HepG2 (cell line): ENCODE measurements around the gene STYX. TPM values are rescaled to one million over a fixed set of nuclear protein-coding genes. Genes with fewer than 3 reads are reported as not detected.

Experiments
- AFF4 ChIP-seq: sonication (generic); formaldehyde crosslinking; IDR thresholded peaks from 2 replicates; pipeline ENCODE4 v1.4.0; 2020; ENCODE audit warnings: missing genetic modification reagents
- DDIT3 ChIP-seq: sonication (generic); formaldehyde crosslinking; IDR thresholded peaks from 2 replicates; pipeline ENCODE4 v1.4.0; 2020; ENCODE audit warnings: mild to moderate bottlenecking, missing genetic modification reagents
- DNMT3B ChIP-seq: conservative IDR thresholded peaks from 2 replicates; pipeline ENCODE4 v1.6.1; 2016; ENCODE audit warnings: missing biosample characterization, control low read depth
- DPF2 ChIP-seq: sonication (generic); formaldehyde crosslinking; IDR thresholded peaks from 2 replicates; pipeline ENCODE4 v1.4.0; 2020; ENCODE audit warnings: mild to moderate bottlenecking, low read depth, missing genetic modification reagents, borderline replicate concordance
- ESRRA ChIP-seq: sonication (generic); formaldehyde crosslinking; IDR thresholded peaks from 2 replicates; pipeline ENCODE4 v1.5.1; 2020; ENCODE audit warnings: mild to moderate bottlenecking, low read depth, missing genetic modification reagents
- FOXJ3 ChIP-seq: sonication (generic); formaldehyde crosslinking; IDR thresholded peaks from 2 replicates; pipeline ENCODE4 v1.4.0; 2020; ENCODE audit warnings: missing genetic modification reagents, mild to moderate bottlenecking, borderline replicate concordance
- GPN1 ChIP-seq: sonication (generic); formaldehyde crosslinking; IDR thresholded peaks from 2 replicates; pipeline ENCODE4 v1.5.1; 2020; ENCODE audit warnings: missing genetic modification reagents, borderline replicate concordance
- HOXA7 ChIP-seq: sonication (generic); formaldehyde crosslinking; IDR thresholded peaks from 2 replicates; pipeline ENCODE4 v1.8.1; 2022; ENCODE audit warnings: mild to moderate bottlenecking, missing genetic modification reagents, moderate library complexity
- KDM5A ChIP-seq: fragments of 200-600 bp; sonication (generic); IDR thresholded peaks from 2 replicates; pipeline ENCODE4 v1.7.0; 2018; ENCODE audit warnings: antibody characterized with exemption, mild to moderate bottlenecking, low read length, borderline replicate concordance
- MIER3 ChIP-seq: IDR thresholded peaks from 2 replicates; pipeline ENCODE4 v1.6.1; 2016; ENCODE audit warnings: missing compliant biosample characterization, borderline replicate concordance
- NFYB ChIP-seq: sonication (generic); formaldehyde crosslinking; IDR thresholded peaks from 2 replicates; pipeline ENCODE4 v1.4.0; 2020; ENCODE audit warnings: missing genetic modification reagents
- NR2C2 ChIP-seq: sonication (generic); formaldehyde crosslinking; IDR thresholded peaks from 2 replicates; pipeline ENCODE4 v1.4.0; 2020; ENCODE audit warnings: missing genetic modification reagents, mild to moderate bottlenecking, moderate library complexity, borderline replicate concordance
- NR2F2 ChIP-seq: IDR thresholded peaks from 2 replicates; pipeline ENCODE4 v1.6.1; 2012; ENCODE audit warnings: low read depth, inconsistent platforms, borderline replicate concordance
- PATZ1 ChIP-seq: sonication (generic); formaldehyde crosslinking; IDR thresholded peaks from 2 replicates; pipeline ENCODE4 v1.4.0; 2020; ENCODE audit warnings: missing genetic modification reagents
- PRMT3 ChIP-seq: sonication (generic); formaldehyde crosslinking; IDR thresholded peaks from 2 replicates; pipeline ENCODE4 v1.8.1; 2022; ENCODE audit warnings: low read depth, mild to moderate bottlenecking, moderate library complexity, missing genetic modification reagents, borderline replicate concordance
- RCOR2 ChIP-seq: IDR thresholded peaks from 2 replicates; pipeline ENCODE4 v1.6.1; 2016; ENCODE audit warnings: missing biosample characterization, missing genetic modification reagents
- ZFY ChIP-seq: sonication (generic); formaldehyde crosslinking; IDR thresholded peaks from 2 replicates; pipeline ENCODE4 v1.4.0; 2020; ENCODE audit warnings: missing genetic modification reagents
- ZNF138 ChIP-seq: sonication (generic); formaldehyde crosslinking; IDR thresholded peaks from 2 replicates; pipeline ENCODE4 v1.5.0; 2020; ENCODE audit warnings: mild to moderate bottlenecking, low read depth, missing genetic modification reagents
- ZNF331 ChIP-seq: sonication (generic); formaldehyde crosslinking; IDR thresholded peaks from 2 replicates; pipeline ENCODE4 v1.4.0; 2020; ENCODE audit warnings: missing genetic modification reagents
- ZNF335 ChIP-seq: sonication (generic); formaldehyde crosslinking; IDR thresholded peaks from 2 replicates; pipeline ENCODE4 v1.4.0; 2020; ENCODE audit warnings: missing genetic modification reagents
- ZNF503 ChIP-seq: sonication (generic); formaldehyde crosslinking; IDR thresholded peaks from 2 replicates; pipeline ENCODE4 v1.4.0; 2020; ENCODE audit warnings: missing genetic modification reagents
- ZNF589 ChIP-seq: sonication (generic); formaldehyde crosslinking; conservative IDR thresholded peaks from 2 replicates; pipeline ENCODE4 v1.8.0; 2022; ENCODE audit warnings: mild to moderate bottlenecking, moderate library complexity, missing genetic modification reagents
- ZSCAN30 ChIP-seq: sonication (generic); formaldehyde crosslinking; IDR thresholded peaks from 2 replicates; pipeline ENCODE4 v1.5.0; 2020; ENCODE audit warnings: mild to moderate bottlenecking, missing genetic modification reagents
- polyA plus RNA-seq, 8 experiments: library from polyadenylated mRNA; depleted of rRNA in 3 of 8; stranded (reverse) in 7 of 8; unstranded in 1 of 8; fragments of >200 nt; fragmentation: Illumina TruSeq in 4 of 8; extraction: Trizol in 4 of 8; gene quantifications; 2 replicates each; pipeline versions ENCODE4 v1.2.1 to v1.2.3, GENCODE V29; 2011 to 2016; ENCODE audit warnings: low read depth in 4 of 8, missing spikeins in 1 of 8, mixed read lengths in 1 of 8; ENCODE audit not compliant: insufficient read depth in 1 of 8
- total RNA-seq, 5 experiments: library from RNA; depleted of rRNA; stranded (reverse); fragments of >200 nt; fragmentation: Illumina TruSeq; extraction: Trizol; gene quantifications; 2 replicates each; pipeline ENCODE4 v1.2.3, GENCODE V29; 2016; ENCODE audit warnings: low read depth in 1 of 5

The STYX gene
- total and polyA plus RNA-seq, 2 of the 13 experiments (the other 11 are each of a cell fraction or from before 2014, with no cell fraction given): 6.6 to 10.9 TPM

- TF ChIP-seq AFF4 (CRISPR knock-in tag) (no peak), RCOR2 (CRISPR knock-in tag) (0 out of 2 replicates have a peak, but pooled peaks have one; percentile 11), ZFY (CRISPR knock-in tag) (no peak), ZNF335 (CRISPR knock-in tag) (no peak), NR2C2 (CRISPR knock-in tag) (0 out of 2 replicates have a peak, but pooled peaks have one; percentile 16), ZNF589 (no peak), ZNF331 (CRISPR knock-in tag) (no peak), MIER3 (CRISPR knock-in tag) (peak; percentile 22; the same call in 1 of the 2 replicates), DDIT3 (CRISPR knock-in tag) (no peak), ZNF503 (CRISPR knock-in tag) (no peak), NFYB (CRISPR knock-in tag) (no peak), ZNF138 (CRISPR knock-in tag) (no peak), DNMT3B (CRISPR knock-in tag) (no peak), NR2F2 (no peak), ESRRA (CRISPR knock-in tag) (peak; percentile 72; the same call in 1 of the 2 replicates), ZSCAN30 (CRISPR knock-in tag) (no peak), GPN1 (CRISPR knock-in tag) (no peak), PRMT3 (no peak), DPF2 (CRISPR knock-in tag) (no peak), PATZ1 (no peak), HOXA7 (CRISPR knock-in tag) (no peak), FOXJ3 (CRISPR knock-in tag) (peak; percentile 26; the same call in 1 of the 2 replicates), KDM5A (peak; percentile 35; the same call in 1 of the 2 replicates)
These were observed 25.8 kb downstream of the STYX start (continued) for GRCh38 chr14:52755607-52756316.
